ENCODE results near the gene PNRC1. TPM values are rescaled to one million over a fixed set of nuclear protein-coding genes. Genes with fewer than 3 reads are reported as not detected.

The PNRC1 gene
- polyA plus RNA-seq, 1 experiment: 22.6 TPM

DNA sequence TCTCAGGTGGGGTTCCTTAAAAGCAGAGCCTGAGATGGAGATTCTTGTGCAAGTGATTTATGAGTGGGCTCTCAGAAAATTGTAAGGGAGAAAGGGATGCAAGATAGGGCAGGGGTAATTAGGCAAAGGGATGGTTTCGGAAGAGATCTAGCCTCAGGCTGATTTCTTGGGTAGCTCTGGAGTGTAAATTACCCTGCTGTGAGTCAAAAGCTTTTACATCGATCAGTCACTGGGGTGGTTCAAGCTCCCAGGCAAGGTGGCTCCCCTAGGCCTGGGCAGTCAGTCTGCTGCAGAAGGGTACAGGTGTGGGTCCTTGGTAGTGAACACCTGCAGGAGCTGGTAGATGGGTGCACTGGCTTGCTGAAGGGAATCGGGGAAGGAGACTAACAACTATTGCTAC, 54.2 kb downstream of the PNRC1 start:
- H3K9me3 ChIP-seq (ENCODE audit: control insufficient read depth, insufficient read depth, low read length): no peaks in the 10 kb centered on the region
- ChIA-PET POLR2A (no interaction called here), CTCF (no interaction called here)
- TF ChIP-seq, protein P1, sequence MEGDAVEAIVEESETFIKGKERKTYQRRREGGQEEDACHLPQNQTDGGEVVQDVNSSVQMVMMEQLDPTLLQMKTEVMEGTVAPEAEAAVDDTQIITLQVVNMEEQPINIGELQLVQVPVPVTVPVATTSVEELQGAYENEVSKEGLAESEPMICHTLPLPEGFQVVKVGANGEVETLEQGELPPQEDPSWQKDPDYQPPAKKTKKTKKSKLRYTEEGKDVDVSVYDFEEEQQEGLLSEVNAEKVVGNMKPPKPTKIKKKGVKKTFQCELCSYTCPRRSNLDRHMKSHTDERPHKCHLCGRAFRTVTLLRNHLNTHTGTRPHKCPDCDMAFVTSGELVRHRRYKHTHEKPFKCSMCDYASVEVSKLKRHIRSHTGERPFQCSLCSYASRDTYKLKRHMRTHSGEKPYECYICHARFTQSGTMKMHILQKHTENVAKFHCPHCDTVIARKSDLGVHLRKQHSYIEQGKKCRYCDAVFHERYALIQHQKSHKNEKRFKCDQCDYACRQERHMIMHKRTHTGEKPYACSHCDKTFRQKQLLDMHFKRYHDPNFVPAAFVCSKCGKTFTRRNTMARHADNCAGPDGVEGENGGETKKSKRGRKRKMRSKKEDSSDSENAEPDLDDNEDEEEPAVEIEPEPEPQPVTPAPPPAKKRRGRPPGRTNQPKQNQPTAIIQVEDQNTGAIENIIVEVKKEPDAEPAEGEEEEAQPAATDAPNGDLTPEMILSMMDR (IDR thresholded peaks at IDR 0.05; ENCODE audit: low read depth, low read length): no peak
- no peak overlapping the region for H3K4me3 ChIP-seq (ENCODE audit: low read depth, low read length)
- no peak for DNase-seq (ENCODE audit: low read depth, low spot score)
- H3K27me3 ChIP-seq (ENCODE audit: control insufficient read depth, insufficient read depth, low read length): no peaks in the 10 kb centered on the region
- H3K27ac ChIP-seq (ENCODE audit: low read depth, low read length): no peak overlapping the region

Small RNA genes lying within 50 kb of the gene (small RNA-seq; reads per million reads assigned to genes)
- gene RN7SL336P (ENCODE audit: insufficient read length, low read depth): not detected
- 0.81 reads per million for gene RNU2-61P (ENCODE audit: insufficient read length, low read depth)

Other genes starting within 250 kb of the PNRC1 start
- 7.8 and 11.2 TPM in 2 replicates for gene RNGTT, start 117.1 kb upstream of the PNRC1 start, polyA plus RNA-seq (2011; rRNA removed)
- 0.04 TPM in 2 replicates for gene SRSF12, start 37.3 kb downstream of the PNRC1 start, polyA plus RNA-seq (2011; rRNA removed)
- gene PM20D2, start 65.3 kb downstream of the PNRC1 start, polyA plus RNA-seq (2011; rRNA removed): 4.6 and 6.5 TPM in 2 replicates
- not detected in 2 replicates for gene GABRR1, start 136.6 kb downstream of the PNRC1 start, polyA plus RNA-seq (2011; rRNA removed)
- gene GABRR2, start 234.5 kb downstream of the PNRC1 start, polyA plus RNA-seq (2011; rRNA removed): 0.12 and 0.15 TPM in 2 replicates

Measured in AG04450 (cell line).